Right atrium auricular region (tissue), 2 donors: Measurements from ENCODE around the gene ADGRD2. TPM values are rescaled to one million over a fixed set of nuclear protein-coding genes. Genes with fewer than 3 reads are reported as not detected.

Experiments
- DNase-seq: peaks from one replicate; pipeline ENCODE4 v3.0.0-alpha.2; 2019; ENCODE audit warnings: low spot score
- H3K27ac ChIP-seq, 2 donors: fragments of 200-600 bp; sonication (generic); 1 replicate in 1 of 2; 2 replicates in 1 of 2; pipeline ENCODE4 v1.5.1; 2016 to 2019
- H3K27me3 ChIP-seq, 2 donors: fragments of 200-600 bp; sonication (generic); one replicate each; pipeline versions ENCODE4 v1.5.1 to v1.6.0; 2017 to 2019
- H3K36me3 ChIP-seq: fragments of 200-600 bp; sonication (generic); one replicate; pipeline ENCODE4 v1.5.1; 2016
- H3K4me1 ChIP-seq, 2 donors: fragments of 200-600 bp; sonication (generic); one replicate each; pipeline versions ENCODE4 v1.5.1 to v1.6.0; 2017 to 2019
- H3K4me3 ChIP-seq, 2 donors: fragments of 200-600 bp; sonication (generic); 1 replicate in 1 of 2; 2 replicates in 1 of 2; pipeline ENCODE4 v1.5.1; 2017 to 2019; ENCODE audit warnings: mild to moderate bottlenecking in 1 of 2, moderate library complexity in 1 of 2
- H3K9me3 ChIP-seq, 2 donors: fragments of 200-600 bp; sonication (generic); one replicate each; pipeline ENCODE4 v1.5.1; 2019
- total RNA-seq, 2 donors: library from RNA; depleted of rRNA; stranded (reverse); fragments of >200 nt; gene quantifications; one replicate each; pipeline ENCODE4 v1.1.0, GENCODE V29; 2016
- TF ChIP-seq, protein P1 (sequence below), 2 donors: fragments of 200-600 bp; sonication (generic); IDR thresholded peaks; one replicate each; pipeline ENCODE4 v1.5.1; 2019; ENCODE audit warnings: antibody characterized with exemption in 2 of 2

ADGRD2 gene
- total RNA-seq, 2 donors from 2014 or later: not detected

DNA sequence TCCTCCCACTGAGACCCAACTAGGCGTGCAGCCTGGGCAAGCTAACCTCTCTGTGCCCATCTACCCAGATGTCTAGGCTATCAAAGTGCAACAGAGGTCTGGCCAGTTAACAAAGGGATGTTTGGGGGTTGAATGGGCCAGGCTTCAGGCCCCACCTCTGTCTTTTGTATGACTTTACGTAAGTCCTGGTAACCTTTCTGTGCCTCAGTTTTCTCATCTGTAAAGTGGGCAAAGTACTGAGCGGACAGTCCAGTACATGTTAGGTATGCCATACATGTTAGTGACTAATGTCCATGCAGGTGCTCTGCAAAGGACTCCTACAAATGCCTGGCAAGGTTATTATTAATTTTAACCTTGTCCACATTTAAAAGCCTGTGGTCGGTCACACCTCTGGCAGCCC, 43.0 kb downstream of the ADGRD2 start:
- no peak for DNase-seq
- H3K27ac ChIP-seq: no peak overlapping the region
- H3K27me3 ChIP-seq: no peaks in the 10 kb centered on the region
- H3K9me3 ChIP-seq: no peaks in the 10 kb centered on the region
- TF ChIP-seq, protein P1, sequence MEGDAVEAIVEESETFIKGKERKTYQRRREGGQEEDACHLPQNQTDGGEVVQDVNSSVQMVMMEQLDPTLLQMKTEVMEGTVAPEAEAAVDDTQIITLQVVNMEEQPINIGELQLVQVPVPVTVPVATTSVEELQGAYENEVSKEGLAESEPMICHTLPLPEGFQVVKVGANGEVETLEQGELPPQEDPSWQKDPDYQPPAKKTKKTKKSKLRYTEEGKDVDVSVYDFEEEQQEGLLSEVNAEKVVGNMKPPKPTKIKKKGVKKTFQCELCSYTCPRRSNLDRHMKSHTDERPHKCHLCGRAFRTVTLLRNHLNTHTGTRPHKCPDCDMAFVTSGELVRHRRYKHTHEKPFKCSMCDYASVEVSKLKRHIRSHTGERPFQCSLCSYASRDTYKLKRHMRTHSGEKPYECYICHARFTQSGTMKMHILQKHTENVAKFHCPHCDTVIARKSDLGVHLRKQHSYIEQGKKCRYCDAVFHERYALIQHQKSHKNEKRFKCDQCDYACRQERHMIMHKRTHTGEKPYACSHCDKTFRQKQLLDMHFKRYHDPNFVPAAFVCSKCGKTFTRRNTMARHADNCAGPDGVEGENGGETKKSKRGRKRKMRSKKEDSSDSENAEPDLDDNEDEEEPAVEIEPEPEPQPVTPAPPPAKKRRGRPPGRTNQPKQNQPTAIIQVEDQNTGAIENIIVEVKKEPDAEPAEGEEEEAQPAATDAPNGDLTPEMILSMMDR (IDR thresholded peaks at IDR 0.05): no peak
- H3K4me3 ChIP-seq: no peak overlapping the region
- no peaks in the 10 kb centered on the region for H3K36me3 ChIP-seq
- H3K4me1 ChIP-seq: peaks cover 0 to 7% of the 10 kb centered on the region in 2 donors

DNA sequence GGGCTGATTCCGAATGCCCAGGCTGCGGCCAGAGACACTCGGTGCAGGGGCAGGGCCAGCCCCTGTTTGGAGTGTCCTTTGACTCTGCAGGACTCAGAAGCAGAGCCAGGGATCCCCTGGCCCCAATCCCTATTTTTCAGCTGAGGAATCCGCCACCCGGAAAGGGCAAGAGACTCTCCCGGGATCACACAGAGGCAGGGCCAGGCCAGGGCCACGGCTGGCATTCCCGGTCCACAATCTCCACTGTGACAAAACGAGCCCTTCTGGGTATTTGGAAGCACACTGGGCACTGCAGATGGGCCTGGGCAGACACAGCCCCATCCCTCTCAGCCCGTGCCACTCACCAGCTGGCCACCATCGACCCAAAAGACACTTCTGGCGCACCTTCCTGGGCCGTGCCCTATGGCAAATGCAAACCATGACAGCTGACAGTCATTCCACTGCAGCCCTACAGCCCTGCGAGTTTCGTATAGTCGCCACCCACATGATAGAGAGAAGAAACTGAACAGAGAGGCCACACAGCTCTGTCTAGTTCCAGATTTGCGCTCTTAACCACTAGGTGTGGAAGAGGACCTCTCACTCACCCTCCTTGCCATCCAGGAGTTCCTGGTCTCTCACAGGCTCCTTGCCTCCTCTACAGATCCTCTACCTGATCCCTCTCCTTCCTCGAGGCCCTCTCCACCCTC, 43.7 kb downstream of the ADGRD2 start:
- no peaks in the 10 kb centered on the region for H3K27me3 ChIP-seq
- no peak overlapping the region for H3K4me3 ChIP-seq
- H3K27ac ChIP-seq: no peak overlapping the region
- no peak for DNase-seq
- TF ChIP-seq, protein P1 (IDR thresholded peaks at IDR 0.05): no peak
- no peaks in the 10 kb centered on the region for H3K9me3 ChIP-seq
- H3K36me3 ChIP-seq: no peaks in the 10 kb centered on the region
- peaks cover 0 to 7% of the 10 kb centered on the region in 2 donors for H3K4me1 ChIP-seq

DNA sequence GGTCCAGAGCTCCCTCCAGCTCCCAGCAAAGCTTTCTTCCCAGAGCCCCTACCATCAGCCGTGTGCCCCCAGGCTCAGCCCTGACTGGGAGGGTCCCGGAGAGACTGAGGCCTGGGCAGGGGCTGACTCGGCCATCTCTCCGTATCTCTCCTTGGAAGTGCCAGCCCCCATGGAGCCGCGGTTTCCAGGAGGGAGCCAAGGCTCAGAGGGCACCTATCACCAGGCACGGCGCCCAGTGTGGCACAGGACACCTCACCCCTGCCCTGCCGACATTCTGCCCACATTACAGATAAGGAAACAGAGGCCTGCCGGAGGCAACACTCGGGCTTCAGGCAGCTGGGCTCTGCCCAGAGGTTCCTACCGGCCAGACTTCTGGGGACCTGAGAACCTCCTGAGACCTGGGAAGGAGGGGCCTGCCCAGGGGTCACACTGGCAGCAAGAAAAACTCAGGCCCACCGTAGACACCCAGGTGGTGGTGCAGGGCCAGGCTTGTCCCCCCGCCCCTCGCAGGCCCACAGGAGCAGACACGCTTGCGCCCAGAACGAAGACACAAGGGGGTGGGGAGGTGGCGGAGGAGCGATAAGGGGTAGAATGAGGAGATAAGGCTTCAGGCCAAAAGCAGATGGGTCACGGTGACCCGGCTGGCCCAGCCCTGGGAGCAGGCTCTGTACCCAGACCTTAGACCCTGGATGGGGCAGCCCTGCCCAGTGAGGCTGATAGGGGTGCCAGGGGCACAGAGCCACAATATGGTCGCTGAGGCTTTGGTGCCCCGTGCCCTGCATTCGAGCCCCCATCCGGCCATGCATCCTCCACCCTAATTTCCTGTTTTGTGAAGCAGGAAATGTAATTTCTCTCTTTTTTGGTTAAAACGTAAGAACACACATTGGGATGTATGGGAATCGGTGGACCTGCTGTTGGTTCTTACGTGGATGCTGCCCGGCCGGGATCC, 45.1 kb downstream of the ADGRD2 start:
- Histone ChIP-seq H3K4me3 (no peak overlapping the region), H3K9me3 (no peaks in the 10 kb centered on the region), H3K27me3 (no peaks in the 10 kb centered on the region), H3K4me1 (peaks cover 0 to 7% of the 10 kb centered on the region in 2 donors), H3K36me3 (no peaks in the 10 kb centered on the region), H3K27ac (no peak overlapping the region)
- DNase-seq: no peak
- TF ChIP-seq, protein P1 (IDR thresholded peaks at IDR 0.05): no peak

DNA sequence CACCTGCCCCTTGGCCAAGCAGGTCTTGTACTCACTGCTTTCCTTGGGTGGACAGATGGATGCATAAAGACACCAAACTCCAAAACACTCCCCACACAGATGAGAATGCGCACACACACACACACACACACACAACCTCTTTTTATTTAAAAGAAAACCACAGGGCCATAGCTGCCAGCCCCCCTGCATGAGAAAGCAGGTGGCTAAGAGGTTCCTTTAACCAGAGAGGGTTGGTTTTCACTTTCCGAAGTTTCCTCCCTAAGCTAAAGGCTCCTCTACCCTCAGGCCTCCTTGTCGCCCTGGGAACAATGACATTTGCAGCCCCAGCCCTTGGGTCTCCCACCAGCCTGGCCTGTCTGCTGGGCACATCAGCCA, 45.8 kb downstream of the ADGRD2 start:
- no peak for DNase-seq
- TF ChIP-seq, protein P1 (IDR thresholded peaks at IDR 0.05): no peak
- Histone ChIP-seq H3K4me1 (peaks cover 0 to 7% of the 10 kb centered on the region in 2 donors), H3K4me3 (no peak overlapping the region), H3K36me3 (no peaks in the 10 kb centered on the region), H3K27ac (no peak overlapping the region), H3K9me3 (no peaks in the 10 kb centered on the region), H3K27me3 (no peaks in the 10 kb centered on the region)

GRCh38 chr9:124496463-124496862, 46.2 kb downstream of the ADGRD2 start:
- H3K4me1 ChIP-seq: peaks cover 0 to 7% of the 10 kb centered on the region in 2 donors
- no peaks in the 10 kb centered on the region for H3K9me3 ChIP-seq
- H3K27me3 ChIP-seq: no peaks in the 10 kb centered on the region
- DNase-seq: no peak
- TF ChIP-seq, protein P1 (IDR thresholded peaks at IDR 0.05): no peak
- H3K36me3 ChIP-seq: no peaks in the 10 kb centered on the region
- no peak overlapping the region for H3K4me3 ChIP-seq
- H3K27ac ChIP-seq: no peak overlapping the region
